ENCODE measurements around the gene CCDC157.
A peak's percentile ranks its signal among the peaks of the same experiment; 100 is the strongest.
"Not testable (repeated sequence)": the region's sequence is repeated elsewhere in the genome, so short reads cannot be mapped to it uniquely, and the experiment has no call there.

The CCDC157 gene

GRCh38 chr22:30326255-30326705 lies 30.5 kb upstream of the CCDC157 start:
- DNase-seq = no peak

- peak; percentile 87 for DNase-seq
Measured at GRCh38 chr22:30326706-30327362, 30.0 kb upstream of the CCDC157 start, which contains the start of gene TBC1D10A. Gene TBC1D10A, minus strand, starts transcription at chr22:30326941. Its CDS starts 60 bp downstream, at chr22:30326881.

- no peak for DNase-seq
Measured at GRCh38 chr22:30327864-30328345, 28.9 kb upstream of the CCDC157 start.

GRCh38 chr22:30328466-30329049 lies 28.2 kb upstream of the CCDC157 start:
- DNase-seq = no peak

GRCh38 chr22:30332551-30332950 lies 24.3 kb upstream of the CCDC157 start:
- DNase-seq = no peak

GRCh38 chr22:30332994-30333706 lies 23.7 kb upstream of the CCDC157 start:
- no peak for DNase-seq

- DNase-seq = no peak
Measured at GRCh38 chr22:30333707-30334087, 23.1 kb upstream of the CCDC157 start.

- DNase-seq = no peak
Measured at GRCh38 chr22:30334646-30335045, 22.2 kb upstream of the CCDC157 start.

GRCh38 chr22:30335236-30335635 lies 21.6 kb upstream of the CCDC157 start:
- no peak for DNase-seq

GRCh38 chr22:30336752-30337460 lies 19.9 kb upstream of the CCDC157 start:
- no peak for DNase-seq

- no peak for DNase-seq
Measured at GRCh38 chr22:30337461-30337778, 19.4 kb upstream of the CCDC157 start.

GRCh38 chr22:30338341-30338740 lies 18.5 kb upstream of the CCDC157 start:
- not testable (repeated sequence) for DNase-seq

GRCh38 chr22:30338802-30339201 lies 18.0 kb upstream of the CCDC157 start:
- DNase-seq = no peak

- DNase-seq = no peak
Measured at GRCh38 chr22:30340911-30341685, 15.7 kb upstream of the CCDC157 start.

GRCh38 chr22:30344447-30345200 lies 12.2 kb upstream of the CCDC157 start:
- DNase-seq = no peak

- DNase-seq = peak; percentile 10
Measured at GRCh38 chr22:30347255-30347892, 9.4 kb upstream of the CCDC157 start.

GRCh38 chr22:30348404-30348803 lies 8.4 kb upstream of the CCDC157 start:
- DNase-seq = no peak

- DNase-seq = peak; percentile 47
Measured at GRCh38 chr22:30348809-30349208, 8.0 kb upstream of the CCDC157 start.

- DNase-seq = no peak
Measured at GRCh38 chr22:30351226-30351625, 5.6 kb upstream of the CCDC157 start.

- DNase-seq = no peak
Measured at GRCh38 chr22:30354644-30355043, 2.2 kb upstream of the CCDC157 start.

- DNase-seq = no peak
Measured at GRCh38 chr22:30357236-30357570, 396 bp downstream of the CCDC157 start.

All from inflammatory macrophage treated with lipopolysaccharide for 4 hours (primary cell).